ENCODE measurements around the gene C10orf88. TPM values are rescaled to one million over a fixed set of nuclear protein-coding genes. Genes with fewer than 3 reads are reported as not detected.

C10orf88 gene
- total RNA-seq, 6 experiments from 2014 or later: 9.7 to 15.3 (median 12.8) TPM

Other genes starting within 250 kb of the C10orf88 start
- under 1 TPM; 0.34 to 0.60 (median 0.47) TPM for gene CUZD1, start 108.4 kb downstream of the C10orf88 start, total RNA-seq (2021; fragmentation: NEBNext Ultra II Directional; extraction: Animal tissue kit (Norgen Biotek cat#: 25700))
- gene FAM24B, start 74.6 kb downstream of the C10orf88 start, total RNA-seq (2021; fragmentation: NEBNext Ultra II Directional; extraction: Animal tissue kit (Norgen Biotek cat#: 25700)): 1 to 10 TPM; 5.0 to 7.2 (median 6.3) TPM
- gene FAM24A, start 43.6 kb downstream of the C10orf88 start, total RNA-seq (2021; fragmentation: NEBNext Ultra II Directional; extraction: Animal tissue kit (Norgen Biotek cat#: 25700)): not detected
- gene PSTK, start 26.2 kb upstream of the C10orf88 start, total RNA-seq (2021; fragmentation: NEBNext Ultra II Directional; extraction: Animal tissue kit (Norgen Biotek cat#: 25700)): 1 to 10 TPM; 2.6 to 5.1 (median 4.2) TPM
- 10 to 100 TPM in 3 of 6 experiments, 1 to 10 TPM in 3; 9.3 to 11.2 (median 9.9) TPM for gene IKZF5, start 54.6 kb upstream of the C10orf88 start, total RNA-seq (2021; fragmentation: NEBNext Ultra II Directional; extraction: Animal tissue kit (Norgen Biotek cat#: 25700))
- gene ACADSB, start 54.8 kb upstream of the C10orf88 start, total RNA-seq (2021; fragmentation: NEBNext Ultra II Directional; extraction: Animal tissue kit (Norgen Biotek cat#: 25700)): 10 to 100 TPM; 17.7 to 25.2 (median 23.2) TPM
- gene HMX3, start 181.7 kb upstream of the C10orf88 start, total RNA-seq (2021; fragmentation: NEBNext Ultra II Directional; extraction: Animal tissue kit (Norgen Biotek cat#: 25700)): not detected
- not detected for gene HMX2, start 193.9 kb upstream of the C10orf88 start, total RNA-seq (2021; fragmentation: NEBNext Ultra II Directional; extraction: Animal tissue kit (Norgen Biotek cat#: 25700))
- gene BUB3, start 200.2 kb upstream of the C10orf88 start, total RNA-seq (2021; fragmentation: NEBNext Ultra II Directional; extraction: Animal tissue kit (Norgen Biotek cat#: 25700)): 100 to 1,000 TPM; 154 to 214 (median 202) TPM

Measured in HFFc6 (cell line).